ENCODE results near the gene PGAP6.
"Not testable (repeated sequence)": the region's sequence is repeated elsewhere in the genome, so short reads cannot be mapped to it uniquely, and the experiment has no call there.

PGAP6 gene

GRCh38 chr16:381789-382717 is at the start of gene PGAP6:
TSS of gene PGAP6 (minus strand) at chr16:381978. CDS start at chr16:381821, 157 bp downstream.
- DNase-seq = peak; percentile 58

GRCh38 chr16:430904-431303 is 49.1 kb upstream of the PGAP6 start:
- no peak for DNase-seq

GRCh38 chr16:427250-427649 is 45.5 kb upstream of the PGAP6 start:
- no peak for DNase-seq

- no peak for DNase-seq
These were observed 45.1 kb upstream of the PGAP6 start for GRCh38 chr16:426906-427249.

GRCh38 chr16:426115-426905 is 44.5 kb upstream of the PGAP6 start:
- DNase-seq = no peak

GRCh38 chr16:425740-426114 is 43.9 kb upstream of the PGAP6 start:
- no peak for DNase-seq

GRCh38 chr16:425082-425718 is 43.4 kb upstream of the PGAP6 start, which contains the start of gene RAB11FIP3:
TSS of gene RAB11FIP3 (plus strand) at chr16:425649. CDS start at chr16:426007, 358 bp downstream.
- peak; percentile 78 for DNase-seq

GRCh38 chr16:424623-425081 is 42.9 kb upstream of the PGAP6 start:
- DNase-seq = no peak

- no peak for DNase-seq
These were observed 42.4 kb upstream of the PGAP6 start for GRCh38 chr16:424033-424622.

GRCh38 chr16:422179-422578 is 40.4 kb upstream of the PGAP6 start:
- DNase-seq = not testable (repeated sequence)

GRCh38 chr16:415170-415498 is 33.4 kb upstream of the PGAP6 start:
- DNase-seq = not testable (repeated sequence)

GRCh38 chr16:414395-415169 is 32.8 kb upstream of the PGAP6 start:
- no peak for DNase-seq

- DNase-seq = no peak
These were observed 29.9 kb upstream of the PGAP6 start for GRCh38 chr16:411576-412265.

- no peak for DNase-seq
These were observed 28.9 kb upstream of the PGAP6 start for GRCh38 chr16:410516-411178.

- no peak for DNase-seq
These were observed 25.5 kb upstream of the PGAP6 start for GRCh38 chr16:407253-407652.

GRCh38 chr16:405548-406506 is 24.0 kb upstream of the PGAP6 start:
- no peak for DNase-seq

- DNase-seq = no peak
These were observed 23.3 kb upstream of the PGAP6 start for GRCh38 chr16:404971-405486.

- DNase-seq = peak; percentile 96
These were observed 19.9 kb upstream of the PGAP6 start, which contains the start of gene DECR2 for GRCh38 chr16:401468-402348. TSS of gene DECR2 (plus strand) at chr16:401885. CDS start at chr16:401964, 79 bp downstream.

Measured in activated effector memory CD4-positive, alpha-beta T cell treated with Interleukin-2 at 50 U/mL for 16 hours (primary cell).